LNCaP clone FGC (cell line): Measurements from ENCODE around the gene UBA6.

Source experiments
- DNase-seq: peaks from one replicate; pipeline ENCODE4 v3.0.0-alpha.2; 2011; ENCODE audit warnings: low read depth
- H3K4me3 ChIP-seq: 2 replicates; pipeline ENCODE4 v1.5.1; 2011; ENCODE audit warnings: mild to moderate bottlenecking, low read depth, low read length, control low read depth
- TF ChIP-seq, protein P1 (sequence below): IDR thresholded peaks from 2 replicates; pipeline ENCODE4 v1.5.1; 2012; ENCODE audit warnings: mild to moderate bottlenecking; ENCODE audit not compliant: control insufficient read depth, insufficient read depth; ENCODE audit errors: extremely low read depth

The UBA6 gene

DNA sequence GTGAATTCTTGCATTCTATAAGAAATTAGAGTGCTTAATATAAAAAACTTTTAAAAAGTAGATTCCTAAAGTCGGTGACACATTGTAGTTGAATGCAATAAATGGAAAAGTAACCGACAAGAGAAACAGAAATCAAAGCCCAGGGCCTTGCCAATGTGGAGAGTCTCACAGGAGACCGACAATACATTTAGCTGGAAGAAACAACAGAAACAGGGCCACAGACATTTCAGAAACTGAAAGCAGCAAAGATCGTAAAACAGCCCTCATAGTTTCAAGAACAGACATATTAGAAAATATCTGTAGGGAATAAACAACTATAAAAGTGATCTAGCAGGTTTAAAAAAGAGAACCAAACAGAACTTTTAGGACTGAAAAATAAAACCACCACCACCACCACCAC lies 92.9 kb downstream of the UBA6 start:
- DNase-seq, result no peak
- TF ChIP-seq, protein P1, sequence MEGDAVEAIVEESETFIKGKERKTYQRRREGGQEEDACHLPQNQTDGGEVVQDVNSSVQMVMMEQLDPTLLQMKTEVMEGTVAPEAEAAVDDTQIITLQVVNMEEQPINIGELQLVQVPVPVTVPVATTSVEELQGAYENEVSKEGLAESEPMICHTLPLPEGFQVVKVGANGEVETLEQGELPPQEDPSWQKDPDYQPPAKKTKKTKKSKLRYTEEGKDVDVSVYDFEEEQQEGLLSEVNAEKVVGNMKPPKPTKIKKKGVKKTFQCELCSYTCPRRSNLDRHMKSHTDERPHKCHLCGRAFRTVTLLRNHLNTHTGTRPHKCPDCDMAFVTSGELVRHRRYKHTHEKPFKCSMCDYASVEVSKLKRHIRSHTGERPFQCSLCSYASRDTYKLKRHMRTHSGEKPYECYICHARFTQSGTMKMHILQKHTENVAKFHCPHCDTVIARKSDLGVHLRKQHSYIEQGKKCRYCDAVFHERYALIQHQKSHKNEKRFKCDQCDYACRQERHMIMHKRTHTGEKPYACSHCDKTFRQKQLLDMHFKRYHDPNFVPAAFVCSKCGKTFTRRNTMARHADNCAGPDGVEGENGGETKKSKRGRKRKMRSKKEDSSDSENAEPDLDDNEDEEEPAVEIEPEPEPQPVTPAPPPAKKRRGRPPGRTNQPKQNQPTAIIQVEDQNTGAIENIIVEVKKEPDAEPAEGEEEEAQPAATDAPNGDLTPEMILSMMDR, result no peak
- H3K4me3 ChIP-seq, result no peak overlapping the region

DNA sequence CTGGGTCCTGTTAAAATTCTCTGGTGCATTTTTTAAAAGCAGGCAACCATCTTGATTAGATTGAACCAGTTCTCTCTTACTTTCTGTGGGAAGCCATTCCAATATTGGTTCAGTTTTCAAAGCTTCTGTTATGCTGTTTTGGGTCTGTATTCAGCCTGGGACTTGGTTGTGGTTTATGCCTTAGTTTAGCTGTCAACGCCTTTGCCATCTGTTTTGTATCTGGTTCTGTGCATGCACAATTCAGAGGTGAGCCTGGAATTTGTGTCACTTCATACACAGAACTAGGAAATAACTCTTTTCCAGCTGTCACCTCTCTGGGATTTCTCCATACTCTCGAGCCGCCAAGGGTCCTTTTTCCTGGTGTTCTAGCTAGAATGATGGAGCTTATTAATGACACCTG lies 96.2 kb downstream of the UBA6 start:
- H3K4me3 ChIP-seq, result no peak overlapping the region
- TF ChIP-seq, protein P1, result no peak
- DNase-seq, result no peak

DNA sequence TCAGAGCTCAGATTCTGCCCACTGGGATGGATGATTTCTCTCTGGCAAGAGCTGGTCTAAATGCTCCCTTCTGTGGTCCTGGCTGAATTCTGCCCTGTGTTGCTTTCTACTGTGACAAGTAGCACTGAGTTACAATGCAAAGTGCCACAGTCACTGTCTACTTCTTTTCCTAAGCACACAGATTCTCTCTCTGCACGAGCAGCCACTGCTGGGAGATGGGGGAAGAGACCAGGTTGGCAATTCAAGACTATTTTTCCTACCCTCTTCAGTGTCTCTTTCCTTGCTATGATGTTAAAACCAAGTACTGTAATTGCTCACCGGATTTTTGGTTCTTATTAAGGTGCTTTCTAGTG lies 97.0 kb downstream of the UBA6 start:
- TF ChIP-seq, protein P1, result no peak
- no peak overlapping the region for H3K4me3 ChIP-seq
- no peak for DNase-seq

DNA sequence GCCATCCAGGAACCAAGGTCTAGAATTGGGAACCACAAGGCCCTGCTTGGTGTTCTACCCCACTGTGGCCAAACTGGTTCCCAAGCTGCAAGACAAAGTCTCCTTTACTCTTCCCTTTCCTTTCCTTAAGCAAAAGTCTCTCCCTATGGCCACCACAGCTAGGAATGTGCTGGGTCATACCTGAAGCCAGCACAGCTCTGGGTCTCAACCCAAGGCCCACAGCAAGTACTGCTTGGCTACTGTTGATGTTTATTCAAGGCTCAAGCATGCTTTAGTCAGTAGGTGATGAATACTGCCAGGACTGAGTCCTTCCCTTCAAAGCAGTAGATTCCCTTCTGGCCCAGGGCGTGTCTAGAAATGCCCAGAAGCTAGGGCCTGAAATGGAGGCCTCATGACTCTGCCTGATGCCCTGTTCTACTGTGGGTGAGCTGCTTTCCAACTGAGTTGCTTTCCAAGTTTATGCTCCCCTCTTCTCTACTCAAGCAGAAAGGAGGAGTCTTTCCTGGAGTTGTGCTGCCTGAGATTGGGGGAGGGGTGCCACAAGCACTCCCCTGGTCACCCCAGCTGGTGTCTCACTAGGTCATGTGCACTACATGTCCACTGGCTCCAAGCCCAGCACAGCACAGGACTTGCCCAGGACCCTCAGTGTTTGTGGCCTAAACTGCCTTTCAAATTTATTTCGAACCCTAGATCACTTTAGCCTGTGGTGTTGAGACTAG lies 97.5 kb downstream of the UBA6 start:
- no peak overlapping the region for H3K4me3 ChIP-seq
- TF ChIP-seq, protein P1, result no peak
- DNase-seq, result no peak

DNA sequence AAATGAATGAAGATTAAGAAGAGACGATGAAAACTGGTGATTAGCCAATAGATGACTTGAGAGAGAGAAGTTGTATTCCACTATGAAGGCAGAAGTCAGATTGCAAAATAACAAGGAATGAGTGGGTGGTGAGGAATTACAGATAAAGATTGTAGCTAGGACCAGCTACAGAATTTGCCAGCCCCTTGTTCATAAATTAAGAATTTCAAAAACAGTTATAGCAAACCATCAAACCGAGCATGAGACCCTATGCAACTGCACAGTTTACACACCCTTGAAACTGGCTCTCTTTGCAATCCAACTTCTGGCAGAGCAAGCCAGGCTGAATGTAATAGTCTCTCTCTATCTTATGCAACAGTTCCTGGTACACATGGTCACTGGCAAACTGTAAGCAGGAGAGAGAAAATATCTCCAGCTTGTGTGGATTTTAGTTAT lies 107.2 kb downstream of the UBA6 start:
- no peak overlapping the region for H3K4me3 ChIP-seq
- no peak for DNase-seq
- TF ChIP-seq, protein P1, result no peak

DNA sequence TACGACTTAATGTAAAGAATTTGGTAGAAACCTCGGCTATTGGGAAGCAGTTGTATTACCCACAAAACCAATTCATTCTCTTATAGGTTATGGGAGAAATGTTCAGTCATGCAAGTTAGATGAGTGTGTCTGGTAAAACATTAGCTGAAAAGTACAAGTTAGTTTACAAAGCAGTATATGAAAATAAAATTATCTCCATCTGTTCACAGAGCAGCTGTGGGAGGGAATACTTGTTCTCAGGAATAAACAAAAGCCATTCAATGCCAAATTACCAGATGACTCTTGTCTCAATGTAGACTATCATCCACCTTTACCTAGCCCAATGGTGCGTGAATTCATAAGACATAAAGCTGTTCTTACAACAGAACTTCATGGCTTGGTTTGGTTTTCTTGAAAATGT lies 113.8 kb downstream of the UBA6 start:
- TF ChIP-seq, protein P1, result no peak
- no peak overlapping the region for H3K4me3 ChIP-seq
- no peak for DNase-seq

DNA sequence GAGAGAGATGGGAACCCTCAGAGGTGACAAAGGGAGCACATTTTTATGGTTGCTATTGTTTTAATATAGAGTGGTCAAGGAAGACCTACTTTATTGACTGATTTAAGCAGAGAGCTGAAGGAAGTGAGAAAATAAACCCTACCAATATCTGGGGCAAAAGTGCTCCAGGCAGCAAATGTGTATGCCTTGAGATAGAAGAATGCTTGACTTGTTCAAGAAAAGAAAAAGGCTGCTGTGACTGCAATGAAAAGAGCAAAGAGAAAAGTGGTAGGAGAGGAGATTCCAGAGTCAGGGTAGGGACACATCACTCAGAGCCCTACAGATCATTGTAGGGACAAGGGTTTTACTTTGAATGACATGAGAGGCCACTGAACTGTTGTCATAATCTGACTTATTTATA lies 116.5 kb downstream of the UBA6 start:
- no peak overlapping the region for H3K4me3 ChIP-seq
- DNase-seq, result no peak
- TF ChIP-seq, protein P1, result no peak
